ENCODE results near the gene LY6G6C.

Gene LY6G6C, protein sequence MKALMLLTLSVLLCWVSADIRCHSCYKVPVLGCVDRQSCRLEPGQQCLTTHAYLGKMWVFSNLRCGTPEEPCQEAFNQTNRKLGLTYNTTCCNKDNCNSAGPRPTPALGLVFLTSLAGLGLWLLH

DNA sequence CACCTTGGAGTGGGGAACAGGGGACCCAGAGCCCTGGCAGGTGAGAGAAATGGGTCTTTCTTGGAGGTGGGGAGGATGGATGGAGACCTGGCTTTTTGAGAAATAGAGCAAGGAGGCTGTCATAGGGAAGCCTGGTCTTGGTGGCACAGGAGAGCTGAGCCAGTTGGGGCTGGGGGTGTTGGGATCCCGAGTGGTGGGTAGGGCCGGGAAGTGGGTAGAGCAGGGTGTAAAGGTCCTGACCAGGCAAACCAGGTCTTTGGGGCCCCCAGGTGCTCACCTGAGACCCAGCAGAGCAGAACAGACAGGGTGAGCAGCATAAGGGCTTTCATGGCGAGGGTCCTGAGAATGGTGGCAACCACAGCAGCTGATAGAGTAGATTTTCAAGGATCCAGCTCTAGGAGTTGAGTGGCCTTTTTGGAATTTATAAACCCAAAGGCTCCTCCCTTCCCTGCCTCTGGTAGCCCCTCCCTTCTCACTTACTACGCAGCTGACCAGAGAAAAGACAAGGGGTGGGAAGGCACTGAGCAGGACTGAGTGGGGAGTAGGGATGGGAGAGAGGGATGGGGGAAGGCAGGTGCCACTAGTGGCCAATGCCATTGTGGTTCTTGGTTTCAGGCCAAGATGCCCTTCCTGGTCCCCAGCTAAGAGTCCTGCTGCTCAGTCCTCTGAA lies at the start of gene LY6G6C:
Gene LY6G6C (minus strand): TSS at position 396 of the 670 bp plus-strand sequence. CDS start 67 bp downstream, at position 329.
- DNase-seq, result no peak

DNA sequence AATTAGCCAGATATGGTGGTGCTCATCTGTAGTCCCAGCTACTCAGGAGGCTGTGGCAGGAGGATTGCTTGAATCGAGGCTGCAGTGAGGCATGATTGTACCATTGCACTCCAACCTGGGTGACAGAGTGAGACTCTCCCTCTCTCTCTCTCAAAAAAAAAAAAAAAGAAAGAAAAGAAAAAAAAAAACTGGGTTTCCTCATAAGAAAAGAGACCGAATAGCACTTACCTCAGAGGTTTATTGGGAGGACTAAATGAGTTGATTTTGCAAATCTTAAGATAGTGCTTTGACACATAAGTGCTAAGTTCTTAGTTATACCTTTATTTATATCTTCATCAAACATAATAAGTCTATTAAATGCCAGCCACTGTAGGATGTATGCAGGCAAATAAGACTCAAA lies 49.3 kb upstream of the LY6G6C start:
- DNase-seq, result no peak

- peak; percentile 65 for DNase-seq
These were observed 48.3 kb upstream of the LY6G6C start for GRCh38 chr6:31769684-31770371.

DNA sequence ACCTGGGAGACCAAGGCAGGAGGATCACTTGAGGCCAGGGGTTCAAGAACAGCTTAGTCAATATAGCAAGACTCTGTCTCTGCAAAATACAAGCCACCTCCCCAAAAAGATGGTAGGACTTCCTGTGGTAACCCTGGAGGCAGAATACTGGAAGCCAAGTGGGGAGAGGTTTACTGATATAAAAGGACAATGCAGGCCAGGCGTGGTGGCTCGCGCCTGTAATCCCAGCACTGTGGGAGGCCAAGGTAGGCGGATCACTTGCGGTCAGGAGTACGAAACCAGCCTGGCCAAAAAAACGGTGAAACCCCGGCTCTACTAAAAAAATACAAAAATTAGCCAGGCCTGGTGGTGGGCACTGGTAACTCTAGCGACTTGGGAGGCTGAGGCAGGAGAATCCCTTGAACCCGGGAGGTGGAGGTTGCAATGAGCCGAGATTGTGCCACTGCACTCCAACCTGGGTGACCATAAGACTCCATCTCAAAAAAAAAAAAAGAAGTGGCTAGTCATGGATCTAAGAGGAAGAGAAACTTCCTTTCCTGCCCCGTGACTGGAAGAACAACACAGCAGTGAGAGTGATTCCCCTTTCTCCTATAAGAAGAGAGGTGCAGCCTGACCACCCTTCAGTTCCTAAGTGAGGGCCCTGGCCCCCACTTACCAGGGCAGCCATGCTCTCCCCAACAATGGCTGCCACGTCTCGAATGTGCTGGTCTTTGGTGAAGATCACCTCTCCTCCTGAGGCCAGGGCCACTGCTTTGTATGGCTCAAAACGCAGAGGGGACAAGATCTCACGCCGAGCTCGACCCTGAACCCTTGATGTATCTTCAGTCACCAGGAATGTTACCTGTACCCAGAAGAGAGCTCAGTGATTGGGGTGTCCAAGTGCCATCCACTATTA lies 47.1 kb upstream of the LY6G6C start:
- DNase-seq, result no peak

DNA sequence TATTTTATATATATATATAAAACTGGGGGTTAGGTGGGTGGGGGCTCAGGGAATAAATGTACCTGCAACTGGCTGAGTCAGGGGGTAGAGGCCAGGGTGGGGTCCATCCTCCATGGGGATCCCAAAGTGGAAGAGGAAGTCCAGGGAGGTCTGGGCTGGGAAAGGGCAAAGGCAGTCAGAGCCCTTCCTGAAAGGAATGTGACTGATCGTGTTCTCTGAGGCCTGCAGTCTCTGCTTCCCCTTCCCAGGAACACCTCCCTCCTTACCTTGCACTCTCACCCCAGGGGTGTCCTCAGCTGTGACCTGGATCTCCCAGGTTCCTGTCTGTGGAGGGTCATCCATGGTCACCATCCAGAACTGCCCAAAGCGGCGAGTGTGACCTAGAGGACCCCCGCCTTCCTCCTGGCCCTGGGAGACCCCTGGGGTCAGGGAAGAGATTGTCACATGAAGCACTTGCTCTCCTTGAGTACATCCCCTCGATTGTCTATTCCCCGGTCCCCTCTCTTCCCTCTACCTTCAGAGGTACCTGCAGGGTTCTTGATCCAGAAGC lies 45.6 kb upstream of the LY6G6C start:
- no peak for DNase-seq

- DNase-seq, result no peak
These were observed 44.6 kb upstream of the LY6G6C start for GRCh38 chr6:31765910-31766794.

DNA sequence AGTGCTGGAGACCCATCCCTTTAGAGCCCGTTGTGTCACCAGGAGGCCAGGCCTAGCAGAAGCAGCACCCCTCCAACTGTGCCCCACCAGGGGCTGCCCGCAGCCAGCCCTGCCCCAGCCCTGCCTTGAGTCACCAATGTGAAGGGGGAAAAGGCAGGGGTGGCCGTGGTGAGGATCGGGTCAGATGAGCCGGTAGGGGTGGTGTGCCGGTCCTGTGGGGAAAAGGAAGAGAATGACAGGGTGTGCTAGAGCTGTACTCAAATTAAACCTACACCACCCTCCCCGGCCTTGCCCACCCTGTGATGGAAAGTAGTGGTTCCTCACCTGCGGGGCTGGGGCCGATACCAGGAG lies 44.0 kb upstream of the LY6G6C start:
- no peak for DNase-seq

DNA sequence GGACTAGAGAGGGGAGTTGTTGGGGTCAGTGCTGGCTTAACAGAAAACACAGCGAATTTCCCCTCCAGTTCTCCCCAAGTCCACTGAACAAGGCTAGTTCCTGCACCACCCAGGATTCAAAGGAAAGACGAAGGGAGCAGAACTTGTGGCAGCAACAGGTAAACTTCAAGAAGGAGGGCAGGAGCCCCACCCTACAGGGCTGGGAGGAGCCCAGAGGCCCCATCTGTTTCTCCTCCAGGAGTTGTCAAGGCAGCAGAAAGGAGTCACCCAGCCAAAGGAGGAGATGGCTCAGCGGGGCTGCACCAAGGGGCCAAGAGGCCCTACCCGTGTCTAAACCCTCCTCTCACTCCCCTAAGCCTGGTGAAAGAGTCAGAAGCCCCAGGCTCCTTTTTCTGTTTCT lies 42.7 kb upstream of the LY6G6C start:
- DNase-seq, result no peak

GRCh38 chr6:31763619-31763940 lies 42.0 kb upstream of the LY6G6C start:
- DNase-seq, result peak; percentile 62

- no peak for DNase-seq
These were observed 41.5 kb upstream of the LY6G6C start for GRCh38 chr6:31762878-31763618.

- no peak for DNase-seq
These were observed 40.8 kb upstream of the LY6G6C start, which contains the start of gene SAPCD1 for GRCh38 chr6:31762356-31762755. TSS of gene SAPCD1 (plus strand) at chr6:31762656. CDS start at chr6:31763055, 399 bp downstream.

DNA sequence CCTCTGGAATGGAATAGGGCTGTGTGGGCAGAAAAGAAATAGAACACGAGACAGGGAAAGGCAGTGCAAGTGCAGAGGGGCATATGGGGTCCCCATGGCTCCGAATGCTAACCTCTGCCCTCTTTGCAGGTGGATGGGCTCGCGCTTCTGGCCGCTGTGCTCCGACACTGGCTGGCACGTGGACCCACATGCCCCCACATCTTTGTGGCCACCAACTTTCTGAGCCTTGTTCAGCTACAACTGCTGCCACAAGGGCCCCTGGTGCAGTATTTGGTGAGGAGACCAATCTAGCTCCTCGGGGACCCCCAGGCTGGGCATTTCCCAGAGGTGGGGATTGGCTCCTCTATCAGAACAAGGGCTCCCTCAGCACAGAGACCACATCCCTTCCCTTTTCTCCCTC lies 39.8 kb upstream of the LY6G6C start:
- no peak for DNase-seq

DNA sequence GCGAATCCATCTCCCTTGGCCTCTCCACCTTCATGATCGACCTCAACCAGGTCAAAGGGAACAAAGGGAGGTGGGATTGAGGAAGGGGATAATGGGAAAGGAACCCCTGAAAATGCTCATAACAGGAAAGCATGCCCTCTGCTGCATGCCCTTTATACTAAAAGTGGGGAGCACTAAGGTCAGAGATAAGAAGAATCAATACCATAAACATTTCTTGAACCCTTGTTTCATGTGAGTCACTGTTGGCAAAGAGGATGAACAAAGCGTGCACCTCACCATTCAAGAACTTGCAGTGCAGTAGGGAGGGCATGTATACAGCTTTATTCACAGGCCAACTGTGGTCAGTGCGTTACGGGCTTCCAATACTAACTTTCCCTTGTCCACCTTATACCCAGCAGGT lies 39.2 kb upstream of the LY6G6C start:
- no peak for DNase-seq

DNA sequence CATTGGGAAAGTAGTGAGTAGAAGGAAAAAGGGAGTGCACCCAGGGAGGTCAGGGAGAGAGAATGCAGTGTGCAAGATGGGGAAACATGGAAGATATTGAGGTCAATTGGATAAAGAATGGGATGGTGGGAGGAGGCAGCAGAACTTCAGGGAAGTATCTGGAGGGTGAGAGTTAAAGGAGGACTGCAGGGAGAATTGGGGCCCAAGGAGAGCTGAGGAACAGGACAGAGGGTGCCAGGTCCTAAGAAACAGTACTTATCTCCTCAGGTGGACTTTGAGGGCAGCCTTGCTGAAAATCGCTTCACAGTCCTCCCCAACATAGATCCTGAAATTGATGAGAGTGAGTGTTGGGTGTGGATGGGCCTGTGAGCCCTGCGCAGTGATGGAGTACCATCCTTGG lies 36.7 kb upstream of the LY6G6C start:
- DNase-seq, result no peak

DNA sequence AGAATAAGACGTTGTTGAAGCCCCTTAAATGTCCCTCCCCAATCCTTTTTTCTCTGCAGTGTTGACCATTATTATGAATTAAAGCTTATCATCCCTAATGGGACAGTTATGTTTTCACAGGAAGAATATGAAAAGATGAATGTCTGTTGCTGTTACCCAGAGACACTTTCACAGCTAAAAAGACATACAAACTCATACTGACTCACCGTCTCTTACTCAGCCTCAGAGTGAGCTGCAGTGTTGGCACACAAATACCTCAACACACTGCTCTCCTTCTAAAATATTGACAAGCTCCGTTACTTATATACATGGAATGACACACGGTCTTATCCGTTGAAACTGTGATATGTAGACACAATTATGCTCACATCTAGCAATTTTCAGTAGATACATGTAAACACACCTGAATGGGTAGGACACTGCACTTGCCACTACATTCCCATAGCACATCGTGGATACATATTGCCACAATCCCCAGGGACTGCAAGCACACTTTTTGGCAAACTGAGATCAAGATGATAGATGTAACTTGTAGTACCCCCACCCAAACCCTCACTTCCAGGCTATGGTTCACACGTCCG lies 31.3 kb upstream of the LY6G6C start:
- peak; percentile 80 for DNase-seq

GRCh38 chr6:31750411-31751022 lies 29.0 kb upstream of the LY6G6C start:
- peak; percentile 65 for DNase-seq

- no peak for DNase-seq
These were observed 27.9 kb upstream of the LY6G6C start for GRCh38 chr6:31749301-31750036.

GRCh38 chr6:31744422-31744821 lies 22.9 kb upstream of the LY6G6C start:
- DNase-seq, result no peak

GRCh38 chr6:31742894-31743293 lies 21.3 kb upstream of the LY6G6C start:
- DNase-seq, result no peak

DNA sequence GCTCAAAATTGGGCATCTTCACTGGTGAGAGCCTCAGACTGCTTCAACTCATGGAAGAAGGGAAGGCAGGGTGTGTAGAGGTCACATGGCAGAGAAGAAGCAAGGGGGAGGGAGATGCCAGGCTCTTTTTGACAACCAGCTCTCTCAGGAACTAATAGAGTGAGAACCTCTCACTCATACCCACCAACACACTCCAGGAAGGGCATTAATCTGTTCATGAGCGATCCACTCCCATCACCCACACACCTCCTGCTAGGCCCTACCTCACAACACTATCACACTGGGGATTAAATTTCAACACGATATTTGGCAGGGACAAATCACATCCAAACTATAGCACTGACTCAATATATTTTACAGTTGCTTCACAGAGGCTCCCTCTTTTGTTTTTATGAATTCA lies 20.3 kb upstream of the LY6G6C start:
- DNase-seq, result no peak

Measured in EL (cell line).